Measurements from ENCODE around the gene SOD3. TPM values are rescaled to one million over a fixed set of nuclear protein-coding genes. Genes with fewer than 3 reads are reported as not detected.

Gene SOD3
- total and polyA plus RNA-seq, 2 of the 8 experiments (the other 6 are each of a cell fraction or from before 2014, with no cell fraction given) = 4.9 TPM

- H3K79me1 ChIP-seq (ENCODE audit: low read depth, low read length) = no peaks in the 10 kb centered on the region
- H3K27me3 ChIP-seq (replicated peaks in 1 of 4; ENCODE audit: control insufficient read depth in 3 of 4, extremely low read depth in 1 of 4, insufficient read depth in 3 of 4, low read length in 3 of 4) = peaks cover 0 to 4% (median under 1%) of the 10 kb centered on the region in 4 experiments; a peak in 2 of 7 replicates
- peaks cover 0 to 2% of the 10 kb centered on the region in 2 experiments for H4K20me1 ChIP-seq (replicated peaks in 1 of 2; ENCODE audit: control insufficient read depth in 1 of 2, insufficient read depth in 2 of 2, low read length in 2 of 2)
- CTCF ChIA-PET (ENCODE audit: partially characterized antibody) = interaction anchor here (0.7 to 4.0 kb wide), 5 partner anchors 10 to 226 kb away, joined by 3 to 29 read pairs (median 4); partner anchors contain the start of gene SOD3
- H3K9ac ChIP-seq (replicated peaks in 1 of 4; ENCODE audit: extremely low read depth in 1 of 4, low read depth in 3 of 4, low read length in 3 of 4) = no peak overlapping the region
- H3K4ac ChIP-seq (replicated peaks; ENCODE audit: insufficient read length, low read depth, low read length) = no peak overlapping the region
- no peak overlapping the region for H3K23ac ChIP-seq (ENCODE audit: insufficient read length)
- POLR2A ChIA-PET (ENCODE audit: partially characterized antibody) = no interaction called here
- no peak overlapping the region for H4K91ac ChIP-seq (replicated peaks; ENCODE audit: insufficient read length, low read length)
- H3K14ac ChIP-seq (ENCODE audit: insufficient read length) = no peak overlapping the region
- H4K5ac ChIP-seq (ENCODE audit: insufficient read length, low read depth, low read length) = no peak overlapping the region
- no peak overlapping the region for H3K27ac ChIP-seq (ENCODE audit: low read depth, low read length)
- WGBS, 2 experiments (ENCODE audit: extremely low coverage in 1 of 2, insufficient coverage in 1 of 2, insufficient read length in 1 of 2, insufficient replicate concordance in 2 of 2, low coverage in 1 of 2, low lambda C conversion rate in 2 of 2, missing lambda C conversion rate in 1 of 2) = 88% methylated on average over 11 of the region's 11 CpGs; no CpG with 5 or more reads in 1 of the 2 experiments
- H3K36me3 ChIP-seq (ENCODE audit: control insufficient read depth in 2 of 4, insufficient read depth in 4 of 4, low read length in 3 of 4) = no peaks in the 10 kb centered on the region; a peak in 1 of 8 replicates
- no peaks in the 10 kb centered on the region for H3K23me2 ChIP-seq (ENCODE audit: low read depth, low read length)
- DNase-seq (ENCODE audit: low read depth in 1 of 2, low spot score in 2 of 2) (peak in 1 of 2 experiments; percentile 28), FAIRE-seq (no peak)
- no peak for TF ChIP-seq SP2 (IDR thresholded peaks at IDR 0.05; ENCODE audit: low read length)
- TF ChIP-seq CTCF (IDR thresholded peaks at IDR 0.05; ENCODE audit: control extremely low read depth in 1 of 3, insufficient read depth in 1 of 3, low read depth in 1 of 3, low read length in 3 of 3) = 0 out of 4 replicates have a peak, but pooled peaks of 1 of the 3 experiments have one; percentile 1
- no peak for TF ChIP-seq RAD21 (IDR thresholded peaks at IDR 0.05 in 1 of 2, conservative IDR thresholded peaks at IDR 0.05 in 1 of 2; ENCODE audit: low read depth in 2 of 2, low read length in 2 of 2)
- H3K4me1 ChIP-seq (replicated peaks in 1 of 4; ENCODE audit: control insufficient read depth in 3 of 4, insufficient read depth in 4 of 4, low read length in 3 of 4) = peaks cover 2 to 13% (median 7%) of the 10 kb centered on the region in 4 experiments; a peak in 4 of 7 replicates
- no peak overlapping the region for H2BK120ac ChIP-seq (replicated peaks; ENCODE audit: low read depth, low read length)
- H4K8ac ChIP-seq (ENCODE audit: extremely low read depth, insufficient read depth, low read length) = no peak overlapping the region
- no peak overlapping the region for H2AK5ac ChIP-seq (ENCODE audit: low read depth, low read length)
- H2BK20ac ChIP-seq (ENCODE audit: low read length) = no peak overlapping the region
- no peak overlapping the region for H2BK15ac ChIP-seq (ENCODE audit: low read length)
- no peaks in the 10 kb centered on the region for H3K79me2 ChIP-seq (ENCODE audit: control insufficient read depth in 1 of 2, insufficient read depth in 2 of 2, low read length in 2 of 2)
- no peak overlapping the region for H3K56ac ChIP-seq (replicated peaks; ENCODE audit: insufficient read length, low read depth, low read length)
- no peak overlapping the region for H2BK5ac ChIP-seq (ENCODE audit: low read depth, low read length)
- H2BK12ac ChIP-seq (ENCODE audit: low read depth, low read length) = no peak overlapping the region
- H2AFZ ChIP-seq (ENCODE audit: low read length) = no peak overlapping the region
- H3K4me3 ChIP-seq (ENCODE audit: extremely low read depth in 1 of 4, insufficient read depth in 2 of 4, low read depth in 3 of 4, low read length in 4 of 4) = no peak overlapping the region
- H3K9me3 ChIP-seq (ENCODE audit: insufficient read depth in 2 of 2, low read depth in 1 of 2, low read length in 1 of 2) = no peaks in the 10 kb centered on the region
- H3K4me2 ChIP-seq (ENCODE audit: insufficient read depth in 1 of 2, low read depth in 2 of 2, low read length in 2 of 2) = no peak overlapping the region
- no peak overlapping the region for H3K18ac ChIP-seq (ENCODE audit: extremely low read depth, low read length)
Measured at GRCh38 chr4:24806206-24806990, 11.0 kb downstream of the SOD3 start.
